ENCODE measurements around the gene METRNL. TPM values are rescaled to one million over a fixed set of nuclear protein-coding genes. Genes with fewer than 3 reads are reported as not detected.

METRNL gene
- total RNA-seq, 1 donor from 2014 or later = 257 TPM

GRCh38 chr17:83071365-83071764, 8.0 kb upstream of the METRNL start:
- no peak for TF ChIP-seq CTCF (IDR thresholded peaks at IDR 0.05)
- Histone ChIP-seq H3K36me3 (no peaks in the 10 kb centered on the region), H3K4me3 (no peak overlapping the region), H3K9me3 (no peaks in the 10 kb centered on the region), H3K27me3 (no peaks in the 10 kb centered on the region), H3K4me1 (no peaks in the 10 kb centered on the region), H3K27ac (no peak overlapping the region)
- DNase-seq (ENCODE audit: low spot score in 2 of 2) = no peak
- intact Hi-C loops (cut with DNase I) = no loop called here

GRCh38 chr17:83071966-83072562, 7.3 kb upstream of the METRNL start:
- Histone ChIP-seq H3K27ac (no peak overlapping the region), H3K36me3 (no peaks in the 10 kb centered on the region), H3K4me1 (no peaks in the 10 kb centered on the region), H3K9me3 (no peaks in the 10 kb centered on the region), H3K27me3 (no peaks in the 10 kb centered on the region), H3K4me3 (no peak overlapping the region)
- intact Hi-C loops (cut with DNase I) = no loop called here
- TF ChIP-seq CTCF (IDR thresholded peaks at IDR 0.05) = no peak
- DNase-seq (ENCODE audit: low spot score in 2 of 2) = no peak

- Histone ChIP-seq H3K4me3 (no peak overlapping the region), H3K9me3 (no peaks in the 10 kb centered on the region), H3K4me1 (peaks cover 0 to 4% of the 10 kb centered on the region in 2 donors), H3K27ac (no peak overlapping the region), H3K36me3 (no peaks in the 10 kb centered on the region), H3K27me3 (no peaks in the 10 kb centered on the region)
- no peak for TF ChIP-seq CTCF (IDR thresholded peaks at IDR 0.05)
- no peak for DNase-seq (ENCODE audit: low spot score in 2 of 2)
- intact Hi-C loops (cut with DNase I) = no loop called here
Observed at GRCh38 chr17:83072600-83073358, 6.6 kb upstream of the METRNL start.

GRCh38 chr17:83073389-83074063, 5.9 kb upstream of the METRNL start:
- Histone ChIP-seq H3K4me3 (no peak overlapping the region), H3K27me3 (no peaks in the 10 kb centered on the region), H3K4me1 (peaks cover 0 to 12% of the 10 kb centered on the region in 2 donors), H3K9me3 (no peaks in the 10 kb centered on the region), H3K36me3 (no peaks in the 10 kb centered on the region), H3K27ac (no peak overlapping the region)
- intact Hi-C loops (cut with DNase I) = no loop called here
- no peak for TF ChIP-seq CTCF (IDR thresholded peaks at IDR 0.05)
- no peak for DNase-seq (ENCODE audit: low spot score in 2 of 2)

GRCh38 chr17:83074486-83075223, 4.8 kb upstream of the METRNL start:
- intact Hi-C loops (cut with DNase I) = loop anchor here (5.0 kb wide), 1 partner anchor 112 kb away; no protein-coding TSS in a partner anchor
- no peak for DNase-seq (ENCODE audit: low spot score in 2 of 2)
- TF ChIP-seq CTCF (IDR thresholded peaks at IDR 0.05) = no peak
- Histone ChIP-seq H3K27ac (no peak overlapping the region), H3K4me1 (peaks cover 0 to 14% of the 10 kb centered on the region in 2 donors), H3K36me3 (no peaks in the 10 kb centered on the region), H3K9me3 (no peaks in the 10 kb centered on the region), H3K27me3 (no peaks in the 10 kb centered on the region), H3K4me3 (no peak overlapping the region)
